MCF 10A (cell line): ENCODE data around the gene CACNA2D3. TPM values are rescaled to one million over a fixed set of nuclear protein-coding genes. Genes with fewer than 3 reads are reported as not detected.

Experiments used
- BruUV-seq: library from RNA; stranded (reverse); fragments of 400-500 nt; replicated peaks from 2 replicates; lab custom pipeline; 2021; lab: Mats Ljungman, UMichigan
- CTCF ChIA-PET: fragments of 300-600 bp; sonication (Branson Sonifier 250); formaldehyde crosslinking; extraction: SDS; loops from one replicate; lab custom pipeline; 2021; ENCODE audit warnings: antibody characterized with exemption, inconsistent platforms; lab: Yijun Ruan, JAX
- POLR2A ChIA-PET: fragments of 300-600, 350-650 bp; sonication (Branson Sonifier 250); formaldehyde crosslinking; extraction: SDS; loops from one replicate; lab custom pipeline; 2020; ENCODE audit warnings: antibody characterized with exemption, inconsistent platforms; lab: Yijun Ruan, JAX
- DNase-seq: peaks from one replicate; pipeline ENCODE4 v3.0.0-alpha.2; 2018; ENCODE audit not compliant: unreplicated experiment
- H3K27ac Mint-ChIP-seq: one replicate; pipeline ENCODE4 v1.8.0; 2022; ENCODE audit warnings: mild to moderate bottlenecking, low read depth, mixed read lengths; ENCODE audit not compliant: unreplicated experiment
- H3K27me3 Mint-ChIP-seq: one replicate; pipeline ENCODE4 v1.8.0; 2022; ENCODE audit warnings: mixed read lengths; ENCODE audit not compliant: insufficient read depth, unreplicated experiment
- H3K36me3 Mint-ChIP-seq: one replicate; pipeline ENCODE4 v1.8.0; 2022; ENCODE audit warnings: mild to moderate bottlenecking, moderate library complexity, mixed read lengths; ENCODE audit not compliant: insufficient read depth, unreplicated experiment
- H3K4me1 Mint-ChIP-seq: one replicate; pipeline ENCODE4 v1.8.0; 2022; ENCODE audit warnings: mixed read lengths; ENCODE audit not compliant: insufficient read depth, unreplicated experiment
- H3K4me3 Mint-ChIP-seq: one replicate; pipeline ENCODE4 v1.8.0; 2022; ENCODE audit warnings: mild to moderate bottlenecking, moderate library complexity, mixed read lengths; ENCODE audit not compliant: unreplicated experiment
- H3K9me3 Mint-ChIP-seq: one replicate; pipeline ENCODE4 v1.8.0; 2022; ENCODE audit warnings: mixed read lengths; ENCODE audit not compliant: unreplicated experiment
- CTCF ChIP-seq: fragments of 200-600 bp; IDR thresholded peaks from one replicate; pipeline ENCODE4 v1.8.0; 2022; ENCODE audit warnings: antibody characterized with exemption, mild to moderate bottlenecking; ENCODE audit not compliant: unreplicated experiment
- intact Hi-C: fragments of 100-400 bp; cut with micrococcal nuclease; formaldehyde crosslinking; loops from 2 replicates; pipeline ENCODE4 v1.14.1; 2022
- total RNA-seq: library from RNA; stranded (reverse); gene quantifications from 2 replicates; pipeline ENCODE4 v1.2.3, GENCODE V29; 2022

CACNA2D3 gene
- total RNA-seq, 1 experiment from 2014 or later: 2.3 TPM

DNA sequence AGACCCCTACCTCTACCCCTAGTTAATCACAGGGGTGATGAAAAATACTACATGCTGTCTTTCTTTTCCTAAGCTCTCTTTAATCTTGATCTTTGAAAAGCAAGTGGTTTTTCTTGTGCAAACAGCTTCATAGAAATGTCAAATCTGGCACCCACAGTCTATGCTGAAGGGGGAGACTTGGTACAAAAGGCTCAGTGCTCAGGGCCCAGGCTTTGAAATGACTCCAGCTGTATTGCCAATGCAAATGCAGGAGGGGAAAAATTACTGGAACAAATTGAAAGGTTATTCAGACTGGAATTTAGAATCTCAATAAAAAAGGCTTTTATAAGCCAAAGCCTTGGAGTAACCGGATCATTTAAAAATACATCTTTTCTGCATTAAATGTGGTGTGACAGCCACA, 581.6 kb downstream of the CACNA2D3 start:
- ChIA-PET POLR2A (no interaction called here), CTCF (interaction anchor here (0.6 kb wide), 1 partner anchor 10 kb away, joined by 3 read pairs; no protein-coding TSS in a partner anchor)
- no peak overlapping the region for H3K4me3 Mint-ChIP-seq
- H3K36me3 Mint-ChIP-seq: no peaks in the 10 kb centered on the region
- DNase-seq: no peak
- no peaks in the 10 kb centered on the region for H3K9me3 Mint-ChIP-seq
- no peaks in the 10 kb centered on the region for H3K4me1 Mint-ChIP-seq
- BruUV-seq: no TSS peak
- TF ChIP-seq CTCF: no peak
- H3K27ac Mint-ChIP-seq: no peak overlapping the region
- intact Hi-C loops: no loop called here
- peaks cover 2% of the 10 kb centered on the region for H3K27me3 Mint-ChIP-seq

GRCh38 chr3:54705730-54706129, 583.4 kb downstream of the CACNA2D3 start:
- Mint-ChIP-seq H3K4me1 (no peaks in the 10 kb centered on the region), H3K4me3 (no peak overlapping the region), H3K9me3 (no peaks in the 10 kb centered on the region), H3K36me3 (no peaks in the 10 kb centered on the region), H3K27me3 (no peaks in the 10 kb centered on the region), H3K27ac (no peak overlapping the region)
- DNase-seq: no peak
- BruUV-seq: no TSS peak
- POLR2A ChIA-PET: no interaction called here
- intact Hi-C loops: no loop called here
- no peak for TF ChIP-seq CTCF
- CTCF ChIA-PET: no interaction called here

DNA sequence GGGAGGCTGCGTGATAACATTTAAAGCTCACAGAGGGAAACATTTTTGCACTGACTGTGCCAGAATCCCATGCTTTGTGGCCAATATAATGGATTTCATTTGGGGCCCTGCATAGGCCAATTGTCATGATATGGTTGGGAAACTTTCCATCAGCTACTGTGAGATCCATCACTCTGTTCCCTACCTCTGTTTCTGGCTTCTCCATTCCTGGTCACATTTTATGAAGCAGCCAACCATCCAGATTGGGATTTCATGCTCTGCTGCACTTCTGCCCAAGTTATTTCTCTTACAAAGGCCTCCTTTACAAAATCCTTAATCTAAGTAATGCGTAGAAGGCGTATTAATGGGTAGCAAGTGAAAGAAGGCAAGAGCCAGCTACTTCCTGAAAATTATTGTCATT, 584.4 kb downstream of the CACNA2D3 start:
- Mint-ChIP-seq H3K36me3 (no peaks in the 10 kb centered on the region), H3K27me3 (no peaks in the 10 kb centered on the region), H3K27ac (no peak overlapping the region), H3K9me3 (no peaks in the 10 kb centered on the region), H3K4me1 (no peaks in the 10 kb centered on the region), H3K4me3 (no peak overlapping the region)
- no peak for DNase-seq
- POLR2A ChIA-PET: no interaction called here
- BruUV-seq: no TSS peak
- no peak for TF ChIP-seq CTCF
- intact Hi-C loops: no loop called here
- CTCF ChIA-PET: no interaction called here

GRCh38 chr3:54709785-54710184, 587.4 kb downstream of the CACNA2D3 start:
- Mint-ChIP-seq H3K27ac (no peak overlapping the region), H3K27me3 (no peaks in the 10 kb centered on the region), H3K4me1 (no peaks in the 10 kb centered on the region), H3K36me3 (no peaks in the 10 kb centered on the region), H3K4me3 (no peak overlapping the region), H3K9me3 (no peaks in the 10 kb centered on the region)
- no peak for TF ChIP-seq CTCF
- CTCF ChIA-PET: interaction anchor here (0.7 to 1.1 kb wide), 3 partner anchors 16 to 772 kb away, joined by 3 read pairs; no protein-coding TSS in a partner anchor
- no peak for DNase-seq
- no TSS peak for BruUV-seq
- POLR2A ChIA-PET: interaction anchor here (0.6 kb wide), 1 partner anchor 15 kb away, joined by 4 read pairs; no protein-coding TSS in a partner anchor
- intact Hi-C loops: no loop called here
